ENCODE results near the gene FYB1.

DNA sequence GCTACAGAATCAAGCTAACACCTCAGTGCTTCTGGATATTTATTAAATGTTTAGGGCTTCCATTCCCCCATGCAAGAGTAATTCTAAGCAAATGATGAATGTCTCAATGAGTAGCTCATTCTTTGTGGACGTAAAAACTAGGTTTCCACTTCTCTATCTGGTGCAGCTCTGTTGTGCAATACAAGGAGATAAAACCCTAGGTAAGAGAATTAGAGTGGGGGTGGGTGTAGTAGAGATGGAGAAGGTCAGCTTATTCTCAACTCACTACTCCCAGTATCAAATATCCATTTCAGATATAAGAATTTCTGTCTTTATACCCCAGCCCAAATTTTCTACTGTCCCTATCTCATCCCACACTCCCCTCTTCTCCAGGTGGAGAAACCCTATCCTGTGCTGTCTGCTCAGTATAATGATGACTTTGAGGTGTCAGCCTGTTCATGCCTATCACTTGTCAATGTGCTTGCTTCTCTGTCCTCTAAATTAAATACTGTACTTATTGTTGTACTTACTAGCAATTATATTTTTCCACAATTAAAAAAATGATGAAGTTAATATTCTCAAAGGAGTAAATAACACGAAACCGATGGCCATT lies 4.3 kb upstream of the FYB1 start:
- TF ChIP-seq RAD21 (IDR thresholded peaks at IDR 0.05; ENCODE audit: low read depth) (no peak), CEBPB (IDR thresholded peaks at IDR 0.05) (no peak), YY1 (IDR thresholded peaks at IDR 0.05; ENCODE audit: low read depth) (no peak), TCF12 (IDR thresholded peaks at IDR 0.05; ENCODE audit: low read depth) (no peak), REST (IDR thresholded peaks at IDR 0.05; ENCODE audit: low read depth) (no peak), CREB1 (IDR thresholded peaks at IDR 0.05; ENCODE audit: low read depth) (no peak), TAF1 (IDR thresholded peaks at IDR 0.05; ENCODE audit: low read depth) (no peak), ZBTB7A (IDR thresholded peaks at IDR 0.05; ENCODE audit: low read depth) (no peak), EGR1 (IDR thresholded peaks at IDR 0.05) (no peak), NFIC (IDR thresholded peaks at IDR 0.05) (no peak)
- TF ChIP-seq, protein P1, sequence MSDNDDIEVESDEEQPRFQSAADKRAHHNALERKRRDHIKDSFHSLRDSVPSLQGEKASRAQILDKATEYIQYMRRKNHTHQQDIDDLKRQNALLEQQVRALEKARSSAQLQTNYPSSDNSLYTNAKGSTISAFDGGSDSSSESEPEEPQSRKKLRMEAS (IDR thresholded peaks at IDR 0.05) = no peak
- TF ChIP-seq, protein P2, sequence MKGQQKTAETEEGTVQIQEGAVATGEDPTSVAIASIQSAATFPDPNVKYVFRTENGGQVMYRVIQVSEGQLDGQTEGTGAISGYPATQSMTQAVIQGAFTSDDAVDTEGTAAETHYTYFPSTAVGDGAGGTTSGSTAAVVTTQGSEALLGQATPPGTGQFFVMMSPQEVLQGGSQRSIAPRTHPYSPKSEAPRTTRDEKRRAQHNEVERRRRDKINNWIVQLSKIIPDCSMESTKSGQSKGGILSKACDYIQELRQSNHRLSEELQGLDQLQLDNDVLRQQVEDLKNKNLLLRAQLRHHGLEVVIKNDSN (IDR thresholded peaks at IDR 0.05) = no peak

Data from Ishikawa (cell line).